Measurements from ENCODE around the gene DDRGK1. TPM values are rescaled to one million over a fixed set of nuclear protein-coding genes. Genes with fewer than 3 reads are reported as not detected.

DDRGK1 gene
- total and polyA plus RNA-seq, 2 of the 4 experiments (the other 2 are of a cell fraction), result 12.2 to 29.6 TPM

DNA sequence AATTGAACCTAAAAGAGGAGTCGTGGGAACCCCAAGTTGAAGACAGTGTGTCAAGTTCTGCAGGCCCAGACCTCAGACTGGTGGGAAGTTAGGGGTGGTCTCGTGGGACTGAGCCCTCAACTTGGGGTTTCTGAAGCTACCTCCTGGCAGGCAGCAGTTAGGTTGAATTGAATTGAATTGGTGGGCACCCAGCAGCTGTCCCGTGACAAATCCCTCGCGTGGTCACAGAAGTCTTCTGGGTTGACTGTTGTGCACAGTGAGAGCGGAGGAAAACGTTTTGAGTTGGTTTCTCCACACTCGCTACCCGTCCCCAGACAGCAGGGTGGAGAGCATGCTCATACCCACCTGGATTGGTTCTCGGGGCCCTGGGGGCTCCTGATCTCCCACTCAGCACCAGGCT lies 21.6 kb upstream of the DDRGK1 start:
- POLR2A ChIA-PET (ENCODE audit: unreplicated experiment), result no interaction called here
- H3K27ac ChIP-seq (ENCODE audit: insufficient read depth, low read length), result no peak overlapping the region
- intact Hi-C loops (cut with micrococcal nuclease), result no loop called here

More for the DNA sequence above, 21.6 kb upstream of the DDRGK1 start:
- BruUV-seq (replicated peaks), result no TSS peak
- Histone ChIP-seq H3K27me3 (ENCODE audit: control insufficient read depth, insufficient read depth, low read length) (no peaks in the 10 kb centered on the region), H2AK9ac (replicated peaks; ENCODE audit: low read depth, low read length, poor library complexity) (no peak overlapping the region), H4K91ac (ENCODE audit: insufficient read depth, low read depth, low read length) (no peak overlapping the region), H3K4me1 (ENCODE audit: control insufficient read depth, insufficient read depth, low read length) (no peaks in the 10 kb centered on the region), H3K23ac (ENCODE audit: low read depth, low read length) (no peak overlapping the region), H4K8ac (ENCODE audit: low read depth in 2 of 2, low read length in 2 of 2) (no peak overlapping the region), H3K14ac (replicated peaks; ENCODE audit: low read depth, low read length) (no peak overlapping the region), H3K9me1 (ENCODE audit: insufficient read depth, low read length) (no peaks in the 10 kb centered on the region), H3K18ac (ENCODE audit: low read depth, low read length) (no peak overlapping the region), H3K36me3 (ENCODE audit: control insufficient read depth, insufficient read depth, low read length) (peaks cover 21% of the 10 kb centered on the region), H2AK5ac (ENCODE audit: low read depth, low read length) (no peak overlapping the region), H3K4ac (ENCODE audit: low read depth, low read length) (no peak overlapping the region), H2BK120ac (ENCODE audit: low read depth, low read length) (no peak overlapping the region), H3K79me1 (ENCODE audit: low read depth in 1 of 2, low read length in 2 of 2) (no peaks in the 10 kb centered on the region), H3K9me3 (ENCODE audit: control insufficient read depth, insufficient read depth, low read length) (no peaks in the 10 kb centered on the region), H2AFZ (replicated peaks; ENCODE audit: low read length, poor library complexity) (no peak overlapping the region), H3K56ac (ENCODE audit: extremely low read depth, insufficient read depth, low read length) (no peak overlapping the region), H4K5ac (ENCODE audit: low read depth, low read length) (no peak overlapping the region), H3K4me3 (ENCODE audit: insufficient read depth, low read depth, low read length) (no peak overlapping the region), H2BK5ac (ENCODE audit: low read depth, low read length, poor library complexity, severe bottlenecking) (no peak overlapping the region), H3K9ac (ENCODE audit: low read depth, low read length) (no peak overlapping the region), H3K4me2 (ENCODE audit: low read depth, low read length) (no peak overlapping the region), H2BK20ac (ENCODE audit: low read depth, low read length) (no peak overlapping the region), H2BK15ac (ENCODE audit: low read depth, low read length) (no peak overlapping the region), H4K20me1 (ENCODE audit: insufficient read depth, low read length) (no peaks in the 10 kb centered on the region)
- CTCF ChIA-PET, result no interaction called here
- 100% methylated on average over 1 of the region's 10 CpGs; no CpG with 5 or more reads in 1 of the 2 experiments for WGBS, 2 experiments (ENCODE audit: extremely low coverage in 2 of 2, insufficient read length in 1 of 2)
- dilution Hi-C loops (cut with HindIII; ENCODE audit: low sequenced_read_pairs, unreplicated experiment), result no loop called here
- in situ Hi-C loops (cut with MboI; ENCODE audit: low sequenced_read_pairs), result no loop called here
- ATAC-seq (ENCODE audit: low read depth) (no peak), DNase-seq (no peak)
- TF ChIP-seq USF2 (IDR thresholded peaks at IDR 0.05; ENCODE audit: low read depth, low read length), result no peak
- no peak for TF ChIP-seq MAFK (IDR thresholded peaks at IDR 0.05; ENCODE audit: low read depth, low read length)
- no peak for TF ChIP-seq MAZ (IDR thresholded peaks at IDR 0.05; ENCODE audit: borderline replicate concordance, low read depth, low read length)
- no peak for TF ChIP-seq NFE2L2 (IDR thresholded peaks at IDR 0.05; ENCODE audit: low read depth, low read length)
- TF ChIP-seq RAD21 (IDR thresholded peaks at IDR 0.05; ENCODE audit: low read length), result no peak
- no peak for TF ChIP-seq CTCF (conservative IDR thresholded peaks at IDR 0.05; ENCODE audit: low read depth, low read length)
- TF ChIP-seq POLR2A (IDR thresholded peaks at IDR 0.05; ENCODE audit: low read depth, low read length), result no peak
- no peak for TF ChIP-seq SMC3 (IDR thresholded peaks at IDR 0.05; ENCODE audit: low read depth, low read length)
- no peak for TF ChIP-seq MXI1 (IDR thresholded peaks at IDR 0.05; ENCODE audit: borderline replicate concordance, low read depth, low read length)
- no peak for TF ChIP-seq BHLHE40 (IDR thresholded peaks at IDR 0.05; ENCODE audit: low read depth, low read length)
- TF ChIP-seq CHD1 (IDR thresholded peaks at IDR 0.05; ENCODE audit: low read depth, low read length), result no peak
- TF ChIP-seq FOS (IDR thresholded peaks at IDR 0.05; ENCODE audit: low read depth, low read length), result no peak
- no peak for TF ChIP-seq RFX5 (IDR thresholded peaks at IDR 0.05; ENCODE audit: low read depth, low read length)
- no peak for TF ChIP-seq CEBPB (IDR thresholded peaks at IDR 0.05; ENCODE audit: low read depth, low read length)
- TF ChIP-seq ELK1 (IDR thresholded peaks at IDR 0.05; ENCODE audit: borderline replicate concordance, low read depth, low read length), result no peak
- TF ChIP-seq RCOR1 (IDR thresholded peaks at IDR 0.05; ENCODE audit: insufficient replicate concordance, low read length), result no peak

Data from IMR-90 (cell line).